Left lung (tissue), 10 donors: Measurements from ENCODE around the gene SH3PXD2B. TPM values are rescaled to one million over a fixed set of nuclear protein-coding genes. Genes with fewer than 3 reads are reported as not detected.
A peak's percentile ranks its signal among the peaks of the same experiment; 100 is the strongest.

Experiments
- ATAC-seq: fragments of 200-7000 bp; cut with Tn5 transposase; one replicate; pipeline ENCODE4 v1.9.1; 2020; ENCODE audit warnings: moderate library complexity
- DNase-seq, 4 donors: peaks; one replicate each; pipeline ENCODE4 v3.0.0-alpha.2; 2013 to 2020
- H3K27ac ChIP-seq, 2 donors: fragments of 200-600 bp; sonication (generic) in 1 of 2; one replicate each; pipeline versions ENCODE4 v1.5.0 to v1.8.0; 2020 to 2021
- H3K27me3 ChIP-seq, 2 donors: fragments of 200-600 bp; sonication (generic) in 1 of 2; one replicate each; pipeline versions ENCODE4 v1.5.0 to v1.8.0; 2020 to 2021
- H3K36me3 ChIP-seq, 2 donors: fragments of 200-600 bp; sonication (generic) in 1 of 2; one replicate each; pipeline versions ENCODE4 v1.5.0 to v1.8.0; 2020 to 2021
- H3K4me1 ChIP-seq, 2 donors: fragments of 200-600 bp; one replicate each; pipeline ENCODE4 v1.8.0; 2021
- H3K4me3 ChIP-seq, 2 donors: fragments of 200-600 bp; sonication (generic) in 1 of 2; one replicate each; pipeline versions ENCODE4 v1.5.0 to v1.8.0; 2020 to 2021; ENCODE audit warnings: mild to moderate bottlenecking in 1 of 2
- H3K9me3 ChIP-seq, 2 donors: fragments of 200-600 bp; sonication (generic) in 1 of 2; one replicate each; pipeline versions ENCODE4 v1.5.0 to v1.8.0; 2020 to 2021
- intact Hi-C, 2 donors: fragments of 100-400 bp; cut with DNase I; formaldehyde crosslinking; loops; one replicate each; pipeline versions ENCODE4 v1.11.2 to v1.14.2; 2022
- polyA plus RNA-seq, 6 donors: library from polyadenylated mRNA; unstranded; fragments of 120-200 nt; gene quantifications; one replicate each; pipeline ENCODE4 v1.2.1, GENCODE V29; 2013; ENCODE audit not compliant: insufficient read length in 6 of 6
- total RNA-seq, 2 donors: library from RNA; stranded (reverse); fragmentation: NEBNext Ultra II Directional; extraction: Animal tissue kit (Norgen Biotek cat#: 25700); gene quantifications; one replicate each; pipeline ENCODE4 v1.2.1, GENCODE V29; 2021
- TF ChIP-seq, protein P1 (sequence below), 2 donors: fragments of 200-600 bp; sonication (generic) in 1 of 2; IDR thresholded peaks; one replicate each; pipeline versions ENCODE4 v1.5.0 to v1.8.0; 2021; ENCODE audit warnings: antibody characterized with exemption in 2 of 2
- donor health status: DM: no; HTN: yes; CAD: no.
- donor health status: DM: no; HTN: no; CAD: no.

Gene SH3PXD2B
- total and polyA plus RNA-seq, 8 donors: 35.4 to 57.5 (median 43.8) TPM

DNA sequence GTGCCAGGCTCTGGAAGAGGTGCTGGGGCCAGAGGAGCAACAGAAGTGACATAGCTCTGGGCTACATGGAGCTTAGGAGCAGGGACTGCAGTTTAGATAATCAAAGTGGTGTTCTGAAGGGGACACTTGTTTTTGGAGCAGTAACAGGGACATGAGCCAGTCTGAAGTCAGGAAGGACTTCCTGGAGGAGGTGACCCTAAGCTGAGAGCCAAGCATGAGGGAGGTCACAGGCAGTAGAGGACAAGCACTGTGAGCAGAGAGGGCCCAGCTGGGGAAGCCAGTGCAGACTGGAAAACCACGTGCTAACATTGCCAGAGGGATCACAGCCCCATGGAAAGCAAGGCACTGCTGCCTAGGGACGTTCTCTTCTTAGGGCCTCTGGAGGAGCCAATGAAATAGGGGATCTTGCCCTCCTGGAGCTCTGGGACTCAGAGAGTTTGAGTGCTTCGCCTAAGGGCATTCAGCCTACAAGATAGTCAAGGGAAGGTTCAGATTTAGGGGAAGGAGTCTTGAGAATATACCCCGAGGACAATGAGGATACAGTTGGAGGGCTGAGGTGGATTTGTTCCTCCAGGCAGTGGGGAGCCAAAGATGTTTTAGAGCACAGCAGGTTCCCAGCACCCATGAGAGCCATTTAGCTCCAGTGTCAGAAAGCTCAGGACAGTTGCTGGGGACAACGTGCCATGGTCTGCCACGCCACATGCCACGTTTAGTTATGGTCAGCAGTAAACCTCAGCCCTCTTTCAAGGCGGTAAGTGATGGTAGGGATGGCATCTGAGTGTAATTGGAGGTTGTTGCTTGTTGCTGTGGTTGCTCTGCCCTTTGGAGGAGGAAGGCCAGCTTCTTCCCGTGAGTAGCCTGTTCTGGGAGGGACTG, 40.5 kb upstream of the SH3PXD2B start:
- Histone ChIP-seq H3K4me3 (no peak overlapping the region), H3K27me3 (no peaks in the 10 kb centered on the region), H3K36me3 (no peaks in the 10 kb centered on the region), H3K27ac (no peak overlapping the region), H3K9me3 (no peaks in the 10 kb centered on the region), H3K4me1 (peaks cover 0 to 6% of the 10 kb centered on the region in 2 donors)
- DNase-seq (peak in 1 of 4 donors; percentile 12), ATAC-seq (no peak)
- intact Hi-C loops: no loop called here
- TF ChIP-seq, protein P1, sequence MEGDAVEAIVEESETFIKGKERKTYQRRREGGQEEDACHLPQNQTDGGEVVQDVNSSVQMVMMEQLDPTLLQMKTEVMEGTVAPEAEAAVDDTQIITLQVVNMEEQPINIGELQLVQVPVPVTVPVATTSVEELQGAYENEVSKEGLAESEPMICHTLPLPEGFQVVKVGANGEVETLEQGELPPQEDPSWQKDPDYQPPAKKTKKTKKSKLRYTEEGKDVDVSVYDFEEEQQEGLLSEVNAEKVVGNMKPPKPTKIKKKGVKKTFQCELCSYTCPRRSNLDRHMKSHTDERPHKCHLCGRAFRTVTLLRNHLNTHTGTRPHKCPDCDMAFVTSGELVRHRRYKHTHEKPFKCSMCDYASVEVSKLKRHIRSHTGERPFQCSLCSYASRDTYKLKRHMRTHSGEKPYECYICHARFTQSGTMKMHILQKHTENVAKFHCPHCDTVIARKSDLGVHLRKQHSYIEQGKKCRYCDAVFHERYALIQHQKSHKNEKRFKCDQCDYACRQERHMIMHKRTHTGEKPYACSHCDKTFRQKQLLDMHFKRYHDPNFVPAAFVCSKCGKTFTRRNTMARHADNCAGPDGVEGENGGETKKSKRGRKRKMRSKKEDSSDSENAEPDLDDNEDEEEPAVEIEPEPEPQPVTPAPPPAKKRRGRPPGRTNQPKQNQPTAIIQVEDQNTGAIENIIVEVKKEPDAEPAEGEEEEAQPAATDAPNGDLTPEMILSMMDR (IDR thresholded peaks at IDR 0.05): no peak

DNA sequence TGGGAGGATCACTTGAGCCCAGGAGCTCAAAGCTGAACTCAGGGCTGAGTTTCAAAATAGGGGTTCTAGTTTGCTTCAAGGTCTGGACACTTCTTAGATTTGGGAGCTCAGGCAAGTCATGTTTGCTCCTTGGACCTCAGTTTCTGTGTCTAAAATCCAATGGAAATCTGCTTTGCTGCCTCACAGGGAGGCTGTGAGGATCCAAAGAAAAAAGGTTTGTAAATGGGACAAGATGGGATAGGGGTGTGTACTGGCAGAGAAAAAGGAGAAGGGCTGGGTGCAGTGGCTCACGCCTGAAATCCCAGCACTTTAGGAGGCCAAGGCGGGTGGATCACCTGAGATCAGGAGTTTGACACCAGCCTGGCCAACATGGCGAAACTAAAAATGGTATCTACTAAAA, 39.6 kb upstream of the SH3PXD2B start:
- H3K27ac ChIP-seq: no peak overlapping the region
- H3K27me3 ChIP-seq: no peaks in the 10 kb centered on the region
- intact Hi-C loops: no loop called here
- no peak overlapping the region for H3K4me3 ChIP-seq
- TF ChIP-seq, protein P1 (IDR thresholded peaks at IDR 0.05): no peak
- no peaks in the 10 kb centered on the region for H3K36me3 ChIP-seq
- H3K4me1 ChIP-seq: peaks cover 0 to 6% of the 10 kb centered on the region in 2 donors
- DNase-seq (peak in 1 of 4 donors; percentile 1), ATAC-seq (no peak)
- H3K9me3 ChIP-seq: no peaks in the 10 kb centered on the region

DNA sequence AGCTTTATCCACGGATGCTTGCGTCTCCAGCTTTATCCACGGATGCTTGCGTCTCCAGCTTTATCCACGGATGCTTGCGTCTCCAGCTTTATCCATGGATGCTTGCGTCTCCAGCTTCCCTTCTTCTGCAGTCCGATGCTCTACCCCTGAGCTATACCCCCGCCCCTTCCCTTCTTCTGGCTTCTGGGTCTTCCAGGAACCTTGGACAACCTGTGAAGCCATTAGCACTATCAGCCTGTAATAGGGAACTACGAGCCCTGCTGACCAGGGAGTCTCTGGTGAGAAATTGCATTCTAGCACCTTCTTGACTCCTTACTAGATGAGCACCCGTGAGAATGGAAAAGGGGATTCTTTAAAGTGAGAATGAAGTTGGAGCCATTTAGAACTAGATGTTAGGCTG, 39.1 kb upstream of the SH3PXD2B start:
- intact Hi-C loops: no loop called here
- DNase-seq: peak in 1 of 4 donors; percentile 4
- no peak overlapping the region for H3K4me3 ChIP-seq
- H3K9me3 ChIP-seq: no peaks in the 10 kb centered on the region
- TF ChIP-seq, protein P1 (IDR thresholded peaks at IDR 0.05): no peak
- H3K4me1 ChIP-seq: peaks cover 0 to 6% of the 10 kb centered on the region in 2 donors
- no peak for ATAC-seq
- no peak overlapping the region for H3K27ac ChIP-seq
- no peaks in the 10 kb centered on the region for H3K27me3 ChIP-seq
- no peaks in the 10 kb centered on the region for H3K36me3 ChIP-seq

DNA sequence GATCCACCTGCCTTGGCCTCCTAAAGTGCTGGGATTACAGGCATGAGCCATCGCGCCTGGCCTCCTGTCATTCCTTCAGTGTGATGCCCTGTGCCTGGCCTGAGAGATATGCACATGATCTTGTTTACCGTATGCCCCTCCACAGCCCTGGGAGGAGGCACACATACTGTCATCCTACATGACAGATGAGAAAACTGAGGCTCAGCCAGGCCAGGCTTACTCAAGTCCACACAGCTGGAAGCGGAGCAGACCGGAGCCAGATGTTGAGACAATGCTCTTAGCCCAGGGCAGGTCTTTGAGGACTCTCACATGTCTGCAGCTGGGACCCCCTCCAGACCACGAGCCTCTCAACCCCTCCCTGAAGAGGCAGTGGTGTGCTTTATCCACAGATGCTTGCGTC, 38.7 kb upstream of the SH3PXD2B start:
- intact Hi-C loops: no loop called here
- Histone ChIP-seq H3K4me3 (no peak overlapping the region), H3K9me3 (no peaks in the 10 kb centered on the region), H3K4me1 (peaks cover 0 to 6% of the 10 kb centered on the region in 2 donors), H3K27me3 (no peaks in the 10 kb centered on the region), H3K36me3 (no peaks in the 10 kb centered on the region), H3K27ac (no peak overlapping the region)
- peak in 1 of 4 donors; percentile 26 for DNase-seq
- no peak for ATAC-seq
- TF ChIP-seq, protein P1 (IDR thresholded peaks at IDR 0.05): no peak

DNA sequence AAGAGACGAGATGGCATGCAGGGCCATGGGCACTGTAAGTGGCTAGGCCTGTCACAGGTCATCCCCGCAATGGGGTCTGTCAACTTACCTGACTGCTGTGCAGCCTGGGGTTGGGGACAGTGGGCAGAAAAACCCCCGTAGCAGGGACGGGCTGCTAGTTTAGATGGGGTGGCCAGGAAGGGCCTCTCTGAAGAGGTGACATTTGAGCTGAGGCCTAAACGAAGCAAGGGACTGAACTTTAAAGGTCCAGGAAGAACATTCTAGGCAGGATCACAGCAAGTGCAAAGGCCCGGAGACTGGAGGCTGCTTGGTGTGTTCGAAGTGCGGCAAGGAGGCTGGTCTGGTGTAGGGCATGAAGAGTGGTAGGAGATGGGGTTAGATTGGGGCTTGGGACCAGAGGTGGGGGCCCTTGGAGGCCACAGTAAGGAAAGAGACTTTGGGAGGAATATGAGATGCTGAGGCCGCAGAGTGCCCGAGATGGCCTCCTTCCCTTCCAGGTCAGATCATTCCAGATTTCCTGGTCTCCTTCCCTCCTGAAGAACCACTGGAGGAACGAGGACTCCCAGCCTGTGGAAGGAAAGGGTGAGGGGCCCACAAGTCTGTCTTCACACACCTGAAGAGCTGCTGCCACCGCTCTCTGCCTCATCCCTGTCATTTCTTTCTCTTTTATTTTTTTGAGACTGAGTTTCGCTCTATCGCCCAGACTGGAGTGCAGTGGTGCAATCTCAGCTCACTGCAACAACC, 37.9 kb upstream of the SH3PXD2B start:
- ATAC-seq: no peak
- H3K9me3 ChIP-seq: no peaks in the 10 kb centered on the region
- TF ChIP-seq, protein P1 (IDR thresholded peaks at IDR 0.05): no peak
- no peak overlapping the region for H3K4me3 ChIP-seq
- no peak overlapping the region for H3K27ac ChIP-seq
- H3K27me3 ChIP-seq: no peaks in the 10 kb centered on the region
- no peaks in the 10 kb centered on the region for H3K36me3 ChIP-seq
- DNase-seq: peak in 1 of 4 donors; percentile 9
- intact Hi-C loops: no loop called here
- H3K4me1 ChIP-seq: peaks cover 0 to 6% of the 10 kb centered on the region in 2 donors
